Measurements from ENCODE around the gene CREB3L1.

DNA sequence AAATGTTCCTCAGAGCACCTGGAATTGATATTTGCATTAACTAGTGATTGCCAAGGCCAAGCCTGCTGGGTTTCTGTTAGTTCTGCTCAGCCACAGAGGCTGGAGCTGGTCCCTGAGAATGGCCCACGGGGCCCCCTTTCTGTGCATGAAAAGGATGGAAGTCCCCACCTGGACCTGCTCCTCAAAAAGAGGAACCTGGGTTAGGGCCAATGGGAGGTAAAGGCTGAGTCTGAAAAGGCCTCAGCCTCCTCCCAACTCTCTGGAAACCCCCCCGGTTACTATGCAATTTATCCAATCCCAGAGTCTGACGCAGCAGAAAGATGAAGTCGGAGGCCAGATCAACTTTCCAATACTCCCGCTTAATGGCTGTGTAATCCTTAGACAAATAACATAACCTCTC, 6.8 kb upstream of the CREB3L1 start:
- TF ChIP-seq, protein P1, sequence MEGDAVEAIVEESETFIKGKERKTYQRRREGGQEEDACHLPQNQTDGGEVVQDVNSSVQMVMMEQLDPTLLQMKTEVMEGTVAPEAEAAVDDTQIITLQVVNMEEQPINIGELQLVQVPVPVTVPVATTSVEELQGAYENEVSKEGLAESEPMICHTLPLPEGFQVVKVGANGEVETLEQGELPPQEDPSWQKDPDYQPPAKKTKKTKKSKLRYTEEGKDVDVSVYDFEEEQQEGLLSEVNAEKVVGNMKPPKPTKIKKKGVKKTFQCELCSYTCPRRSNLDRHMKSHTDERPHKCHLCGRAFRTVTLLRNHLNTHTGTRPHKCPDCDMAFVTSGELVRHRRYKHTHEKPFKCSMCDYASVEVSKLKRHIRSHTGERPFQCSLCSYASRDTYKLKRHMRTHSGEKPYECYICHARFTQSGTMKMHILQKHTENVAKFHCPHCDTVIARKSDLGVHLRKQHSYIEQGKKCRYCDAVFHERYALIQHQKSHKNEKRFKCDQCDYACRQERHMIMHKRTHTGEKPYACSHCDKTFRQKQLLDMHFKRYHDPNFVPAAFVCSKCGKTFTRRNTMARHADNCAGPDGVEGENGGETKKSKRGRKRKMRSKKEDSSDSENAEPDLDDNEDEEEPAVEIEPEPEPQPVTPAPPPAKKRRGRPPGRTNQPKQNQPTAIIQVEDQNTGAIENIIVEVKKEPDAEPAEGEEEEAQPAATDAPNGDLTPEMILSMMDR (IDR thresholded peaks at IDR 0.05), result no peak
- no peak for TF ChIP-seq POLR2A (IDR thresholded peaks at IDR 0.05)
- no peak for TF ChIP-seq POLR2AphosphoS5 (IDR thresholded peaks at IDR 0.05)
- TF ChIP-seq EP300 (IDR thresholded peaks at IDR 0.05), result no peak

Data from gastroesophageal sphincter (tissue), 3 donors.